Pericardium fibroblast (primary cell): ENCODE results near the gene HINT2. TPM values are rescaled to one million over a fixed set of nuclear protein-coding genes. Genes with fewer than 3 reads are reported as not detected.

Experiments
- total RNA-seq: library from RNA; depleted of rRNA; stranded (reverse); fragments of >200 nt; gene quantifications from 2 replicates; pipeline ENCODE4 v1.2.3, GENCODE V29; 2015

The HINT2 gene
- 14.8 and 17.4 TPM in 2 replicates for total RNA-seq

DNA sequence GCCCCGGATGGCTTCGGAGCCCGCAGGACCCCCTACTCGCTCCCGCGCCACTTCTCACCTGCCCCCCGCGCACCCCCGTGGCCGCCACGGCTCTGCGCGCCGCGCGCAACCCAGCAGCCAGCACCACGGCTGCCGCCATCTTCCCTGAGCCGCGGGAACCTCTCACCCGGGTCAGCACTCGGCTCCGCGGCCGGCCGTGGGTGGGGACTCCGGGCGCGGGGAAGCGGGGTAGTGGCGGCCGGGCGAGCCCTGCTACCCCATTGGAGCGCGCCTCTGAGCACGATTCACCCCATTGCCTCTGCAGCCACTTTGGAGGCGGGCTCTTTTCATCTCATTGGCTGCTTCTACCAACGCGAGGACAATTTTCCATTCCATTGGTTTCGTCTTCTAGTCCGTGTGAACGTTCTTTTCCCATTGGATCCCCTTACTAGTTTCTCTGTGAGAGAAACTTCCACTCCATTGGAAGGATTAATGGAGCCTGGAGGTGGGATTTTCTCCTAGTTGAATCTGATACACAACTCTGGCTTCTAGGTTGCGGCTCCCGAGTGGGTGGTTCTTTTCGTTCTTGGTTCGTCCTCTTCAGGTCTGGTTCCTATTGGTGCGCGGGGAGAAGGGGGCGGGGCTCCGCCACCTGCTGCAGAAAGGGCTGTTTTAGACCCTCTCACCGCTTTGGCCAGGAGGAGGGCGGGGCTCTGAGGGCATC lies at the start of gene HINT2:
Gene HINT2 (minus strand): TSS at position 202 of the 703 bp plus-strand sequence. CDS start 63 bp downstream, at position 139.

DNA sequence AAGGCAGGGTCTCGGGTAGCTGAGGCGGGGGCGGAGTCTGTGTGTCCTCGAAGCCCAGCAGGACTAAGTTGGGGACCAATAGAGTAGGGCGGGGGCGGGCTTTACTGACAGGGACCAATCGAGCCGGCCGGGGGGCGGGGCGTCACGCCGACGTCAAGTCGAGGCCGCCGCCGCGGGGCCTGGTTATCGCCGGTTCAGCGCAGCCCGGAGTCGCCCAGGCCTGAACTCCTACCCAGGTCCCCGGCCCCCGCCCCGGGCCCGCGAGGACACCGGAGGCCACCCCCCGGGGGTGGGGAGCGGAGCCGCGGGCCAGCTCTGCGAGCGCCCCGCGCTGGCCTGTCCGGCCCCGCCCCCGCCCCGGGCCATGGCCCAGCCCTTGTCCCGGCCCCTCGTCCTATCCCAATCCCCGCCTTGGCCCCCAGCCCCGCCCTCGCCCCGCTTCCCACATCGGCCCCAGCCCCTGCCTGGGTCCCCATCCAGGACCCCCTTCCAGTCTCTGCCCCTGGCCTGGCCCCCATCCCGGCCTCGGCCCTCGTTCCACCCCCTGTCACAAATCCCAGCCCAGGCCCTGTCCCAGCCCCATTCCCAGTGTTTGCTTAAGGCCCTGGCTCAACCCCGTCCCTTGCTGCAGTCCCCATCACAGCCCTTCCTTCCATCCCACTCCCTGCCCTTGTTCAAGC lies 14.4 kb upstream of the HINT2 start, which contains the start of gene TMEM8B:
Gene TMEM8B (plus strand): TSS at position 145 of the 680 bp plus-strand sequence. CDS start 220 bp downstream, at position 365.

DNA sequence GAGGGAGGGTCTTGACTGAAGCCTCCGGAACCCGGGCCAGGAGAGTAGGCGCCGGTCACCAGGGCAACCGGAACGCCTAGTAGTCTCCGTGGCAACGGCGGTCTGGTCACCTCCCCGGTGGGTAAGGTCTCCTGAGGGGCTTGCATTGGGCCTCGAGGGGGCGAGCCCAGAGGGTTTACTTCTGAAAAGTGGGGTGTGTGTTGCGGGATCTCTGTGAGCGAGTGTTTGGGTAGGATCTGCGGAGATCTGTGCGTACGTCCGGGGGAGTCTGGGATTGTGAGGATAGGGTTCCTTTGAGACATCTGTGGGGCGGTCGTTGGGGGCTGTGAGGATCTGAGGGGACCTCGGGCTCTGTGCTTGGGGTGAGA lies 13.9 kb upstream of the HINT2 start, which contains the start of gene FAM221B:
Gene FAM221B (minus strand): TSS at position 17 of the 368 bp plus-strand sequence. CDS start 2,571 bp downstream, outside the sequence.

GRCh38 chr9:35812025-35812602 lies 2.7 kb downstream of the HINT2 start, which contains the start of gene SPAG8:
TSS of gene SPAG8 (minus strand) at chr9:35812262. CDS start at chr9:35812147, 115 bp downstream.

GRCh38 chr9:35791297-35791921 lies 23.4 kb downstream of the HINT2 start, which contains the start of gene NPR2:
TSS of gene NPR2 (plus strand) at chr9:35791591. CDS start at chr9:35792409, 818 bp downstream.

Other genes with a start within 250 kb of the HINT2 start
- 20.8 and 31.1 TPM in 2 replicates for gene TESK1, start 209.8 kb downstream of the HINT2 start, total RNA-seq
- gene CD72, start 196.6 kb downstream of the HINT2 start, total RNA-seq, result 1.6 and 2.2 TPM in 2 replicates
- gene SIT1, start 164.1 kb downstream of the HINT2 start, total RNA-seq, result not detected in 2 replicates
- gene RMRP, start 157.0 kb downstream of the HINT2 start, total RNA-seq, result 6,385 and 12,356 TPM in 2 replicates
- 18.2 and 31.6 TPM in 2 replicates for gene CCDC107, start 156.8 kb downstream of the HINT2 start, total RNA-seq
- 0.23 and 1.5 TPM in 2 replicates for gene ARHGEF39, start 149.8 kb downstream of the HINT2 start, total RNA-seq
- 0.77 and 2.9 TPM in 2 replicates for gene CA9, start 141.1 kb downstream of the HINT2 start, total RNA-seq
- 655 and 1,286 TPM in 2 replicates for gene TPM2, start 125.1 kb downstream of the HINT2 start, total RNA-seq
- gene TLN1, start 82.8 kb downstream of the HINT2 start, total RNA-seq, result 204 and 344 TPM in 2 replicates
- 50.4 and 62.5 TPM in 2 replicates for gene CREB3, start 82.4 kb downstream of the HINT2 start, total RNA-seq
- gene GBA2, start 65.8 kb downstream of the HINT2 start, total RNA-seq, result 18.2 and 22.5 TPM in 2 replicates
- 11.3 and 14.5 TPM in 2 replicates for gene RGP1, start 65.8 kb downstream of the HINT2 start, total RNA-seq
- not detected in 2 replicates for gene MSMP, start 60.8 kb downstream of the HINT2 start, total RNA-seq
- gene NPR2, start 23.5 kb downstream of the HINT2 start, total RNA-seq, result 13.5 and 17.3 TPM in 2 replicates
- gene SPAG8, start 2.8 kb downstream of the HINT2 start, total RNA-seq, result 0.09 and 0.82 TPM in 2 replicates
- not detected in 2 replicates for gene FAM221B, start 13.7 kb upstream of the HINT2 start, total RNA-seq
- 5.8 and 6.0 TPM in 2 replicates for gene TMEM8B, start 14.2 kb upstream of the HINT2 start, total RNA-seq
- gene OR13J1, start 55.4 kb upstream of the HINT2 start, total RNA-seq, result not detected in 2 replicates
- 1.4 and 3.3 TPM in 2 replicates for gene HRCT1, start 91.2 kb upstream of the HINT2 start, total RNA-seq
- 1.3 TPM in 1 of 2 replicates, not detected in the other for gene SPAAR, start 94.4 kb upstream of the HINT2 start, total RNA-seq
- gene OR2S2, start 143.1 kb upstream of the HINT2 start, total RNA-seq, result not detected in 2 replicates
- gene RECK, start 221.9 kb upstream of the HINT2 start, total RNA-seq, result 34.8 and 44.2 TPM in 2 replicates